HFF-Myc (cell line): ENCODE results near the gene TMEM60.
"Not testable (repeated sequence)": the region's sequence is repeated elsewhere in the genome, so short reads cannot be mapped to it uniquely, and the experiment has no call there.

Source experiments
- DNase-seq: peaks from one replicate; pipeline ENCODE4 v3.0.0-alpha.2; 2011; ENCODE audit warnings: low read depth; ENCODE audit errors: extremely low read depth
- H3K4me3 ChIP-seq: replicated peaks from 2 replicates; pipeline ENCODE4 v1.5.1; 2011; ENCODE audit warnings: low read depth, mild to moderate bottlenecking, control low read depth, low read length
- TF ChIP-seq, protein P1 (sequence below): IDR thresholded peaks from 2 replicates; pipeline ENCODE4 v1.5.1; 2012; ENCODE audit warnings: mild to moderate bottlenecking, low read depth, low read length, control low read depth; ENCODE audit errors: missing control alignments

TMEM60 gene

DNA sequence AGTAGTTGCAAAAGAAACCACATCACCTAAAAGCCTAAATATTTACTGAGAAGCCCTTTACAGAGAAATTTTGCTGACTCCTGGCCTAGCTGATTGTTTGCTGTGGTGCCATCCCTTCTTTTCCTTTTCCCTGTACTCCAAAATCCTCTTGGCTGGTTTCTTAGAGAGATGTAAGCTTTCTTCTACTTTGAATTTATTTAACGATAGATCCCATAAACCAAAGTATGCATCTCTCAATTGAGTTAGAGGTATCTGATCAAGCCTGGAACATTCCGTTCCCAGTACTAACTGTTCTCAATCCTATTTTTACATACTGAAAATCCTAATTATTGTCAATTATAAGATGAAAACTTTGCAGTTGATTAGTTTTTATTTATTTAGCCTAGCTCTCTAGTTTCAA is 6.3 kb downstream of the TMEM60 start:
- TF ChIP-seq, protein P1, sequence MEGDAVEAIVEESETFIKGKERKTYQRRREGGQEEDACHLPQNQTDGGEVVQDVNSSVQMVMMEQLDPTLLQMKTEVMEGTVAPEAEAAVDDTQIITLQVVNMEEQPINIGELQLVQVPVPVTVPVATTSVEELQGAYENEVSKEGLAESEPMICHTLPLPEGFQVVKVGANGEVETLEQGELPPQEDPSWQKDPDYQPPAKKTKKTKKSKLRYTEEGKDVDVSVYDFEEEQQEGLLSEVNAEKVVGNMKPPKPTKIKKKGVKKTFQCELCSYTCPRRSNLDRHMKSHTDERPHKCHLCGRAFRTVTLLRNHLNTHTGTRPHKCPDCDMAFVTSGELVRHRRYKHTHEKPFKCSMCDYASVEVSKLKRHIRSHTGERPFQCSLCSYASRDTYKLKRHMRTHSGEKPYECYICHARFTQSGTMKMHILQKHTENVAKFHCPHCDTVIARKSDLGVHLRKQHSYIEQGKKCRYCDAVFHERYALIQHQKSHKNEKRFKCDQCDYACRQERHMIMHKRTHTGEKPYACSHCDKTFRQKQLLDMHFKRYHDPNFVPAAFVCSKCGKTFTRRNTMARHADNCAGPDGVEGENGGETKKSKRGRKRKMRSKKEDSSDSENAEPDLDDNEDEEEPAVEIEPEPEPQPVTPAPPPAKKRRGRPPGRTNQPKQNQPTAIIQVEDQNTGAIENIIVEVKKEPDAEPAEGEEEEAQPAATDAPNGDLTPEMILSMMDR: no peak
- H3K4me3 ChIP-seq: no peak overlapping the region
- DNase-seq: no peak

DNA sequence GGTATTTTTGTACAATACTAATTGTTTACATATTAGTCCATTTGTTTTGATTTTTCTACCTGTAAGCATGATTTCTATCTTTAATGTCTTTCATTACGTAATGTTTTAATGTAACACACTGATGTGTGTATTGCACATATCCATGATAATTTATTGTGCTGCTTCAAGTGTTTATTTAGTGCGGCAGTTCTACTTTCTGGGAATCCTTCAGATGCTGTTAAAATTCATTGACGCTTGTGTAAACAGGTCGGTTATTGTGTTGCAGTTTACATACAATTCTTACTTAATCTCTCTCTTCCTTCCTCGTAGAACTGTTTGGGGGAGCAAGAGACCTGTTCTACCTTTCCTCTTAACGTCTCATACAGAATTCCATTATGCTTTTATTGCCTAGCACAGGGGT is 6.9 kb downstream of the TMEM60 start:
- DNase-seq: no peak
- no peak overlapping the region for H3K4me3 ChIP-seq
- TF ChIP-seq, protein P1: no peak

DNA sequence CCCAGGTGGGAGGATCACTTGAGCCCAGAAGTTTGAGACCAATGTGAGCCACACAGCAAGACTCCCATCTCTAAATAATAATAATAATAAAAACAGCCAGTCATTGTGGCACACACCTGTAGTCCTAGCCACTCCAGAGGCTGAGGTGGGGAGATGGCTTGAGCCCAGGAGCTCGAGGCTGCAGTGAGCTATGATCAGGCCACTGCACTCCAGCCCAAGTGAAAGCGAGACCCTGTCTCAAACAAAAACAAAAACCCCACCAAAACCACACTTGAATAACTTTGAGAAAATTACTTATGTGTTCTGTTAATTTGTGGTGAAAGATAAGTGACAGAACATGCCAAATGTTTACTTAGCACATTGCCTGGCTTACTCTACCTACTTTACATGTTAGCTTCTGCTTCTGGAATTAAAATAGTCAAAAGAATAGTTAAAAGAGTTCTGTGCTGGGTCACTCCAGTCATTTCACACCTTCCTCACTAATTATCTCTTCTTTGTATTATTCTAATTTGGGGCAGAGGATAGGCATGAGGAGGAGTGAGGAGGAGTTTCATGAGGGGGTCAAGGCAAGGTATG is 9.8 kb downstream of the TMEM60 start:
- TF ChIP-seq, protein P1: no peak

DNA sequence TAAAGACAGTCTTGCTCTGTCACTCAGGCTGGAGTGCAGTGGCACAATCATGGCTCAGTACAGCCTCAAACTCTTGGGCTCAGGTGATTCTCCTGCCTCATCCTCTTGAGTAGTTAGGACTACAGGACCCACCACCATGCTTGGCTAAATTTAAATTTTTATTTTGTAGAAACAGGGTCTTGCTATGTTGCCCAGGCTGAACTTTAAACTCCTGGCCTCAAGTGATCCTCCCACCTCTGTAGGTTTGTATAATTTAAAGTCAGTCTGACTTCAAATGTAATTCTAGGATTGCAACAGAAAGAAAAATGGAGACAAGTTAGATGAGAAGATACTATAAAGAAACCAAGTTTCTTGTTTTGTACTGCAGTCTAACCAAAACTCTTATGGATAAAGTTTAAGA is 11.5 kb downstream of the TMEM60 start:
- H3K4me3 ChIP-seq: no peak overlapping the region
- TF ChIP-seq, protein P1: no peak
- no peak for DNase-seq

More for the DNA sequence above, 9.8 kb downstream of the TMEM60 start:
- DNase-seq: no peak
- H3K4me3 ChIP-seq: no peak overlapping the region

DNA sequence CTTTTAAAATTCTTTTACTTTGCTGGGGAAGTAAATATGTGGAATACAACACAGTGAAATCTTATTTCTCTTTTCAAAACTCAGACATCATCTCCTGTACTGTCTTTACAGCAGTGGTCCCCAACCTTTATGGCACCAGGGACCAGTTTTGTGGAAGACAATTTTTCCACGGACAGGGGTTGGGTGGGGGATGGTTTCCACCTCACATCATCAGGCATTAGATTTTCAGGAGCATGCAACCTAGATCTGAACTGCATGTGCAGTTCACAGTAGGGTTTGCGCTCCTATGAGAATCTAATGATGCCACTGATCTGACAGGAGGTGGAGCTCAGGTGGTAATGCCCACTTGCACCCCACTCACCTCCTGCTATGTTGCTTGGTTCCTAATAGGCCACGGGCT is 12.2 kb downstream of the TMEM60 start:
- DNase-seq: no peak
- TF ChIP-seq, protein P1: no peak
- no peak overlapping the region for H3K4me3 ChIP-seq

DNA sequence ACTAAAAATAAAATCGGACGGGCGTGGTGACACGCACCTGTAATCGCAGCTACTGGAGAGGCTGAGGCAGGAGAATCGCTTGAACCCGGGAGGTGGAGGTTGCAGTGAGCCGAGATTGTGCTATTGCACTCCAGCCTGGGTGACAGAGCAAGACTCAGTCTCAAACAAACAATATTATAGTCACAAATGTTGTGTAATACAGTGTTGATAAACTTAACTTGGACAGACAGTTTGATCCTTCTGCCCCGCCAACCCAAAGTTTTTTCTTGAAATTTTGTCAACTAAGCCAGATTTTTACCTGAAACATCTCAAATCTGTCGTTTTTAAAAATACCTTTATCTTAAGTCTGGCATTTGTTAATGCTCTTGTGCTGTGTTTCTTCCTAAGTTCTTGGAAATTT is 13.8 kb downstream of the TMEM60 start:
- not testable (repeated sequence) for H3K4me3 ChIP-seq, DNase-seq

DNA sequence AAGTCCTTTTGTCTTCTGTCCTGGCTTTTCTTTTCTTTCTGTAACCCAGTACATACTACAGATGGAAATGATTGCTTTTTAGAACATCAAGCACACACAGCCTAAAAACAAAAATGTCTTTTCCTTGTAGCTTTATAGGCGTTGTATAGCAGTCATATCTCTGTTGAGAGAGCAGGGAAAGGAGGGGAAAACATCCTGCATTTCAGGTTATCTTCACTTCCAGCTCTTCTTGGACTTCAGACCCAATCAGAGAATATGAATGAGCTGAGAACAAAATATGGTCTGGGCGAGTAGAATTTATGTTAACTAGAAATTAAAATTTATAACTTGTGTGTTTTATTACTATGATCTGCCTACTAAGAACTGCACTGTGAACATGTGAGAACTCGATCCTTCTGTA is 14.7 kb downstream of the TMEM60 start:
- DNase-seq: no peak

More for the DNA sequence above, 14.7 kb downstream of the TMEM60 start:
- TF ChIP-seq, protein P1: no peak
- H3K4me3 ChIP-seq: no peak overlapping the region
